ENCODE results near the gene ESYT1.

The ESYT1 gene

DNA sequence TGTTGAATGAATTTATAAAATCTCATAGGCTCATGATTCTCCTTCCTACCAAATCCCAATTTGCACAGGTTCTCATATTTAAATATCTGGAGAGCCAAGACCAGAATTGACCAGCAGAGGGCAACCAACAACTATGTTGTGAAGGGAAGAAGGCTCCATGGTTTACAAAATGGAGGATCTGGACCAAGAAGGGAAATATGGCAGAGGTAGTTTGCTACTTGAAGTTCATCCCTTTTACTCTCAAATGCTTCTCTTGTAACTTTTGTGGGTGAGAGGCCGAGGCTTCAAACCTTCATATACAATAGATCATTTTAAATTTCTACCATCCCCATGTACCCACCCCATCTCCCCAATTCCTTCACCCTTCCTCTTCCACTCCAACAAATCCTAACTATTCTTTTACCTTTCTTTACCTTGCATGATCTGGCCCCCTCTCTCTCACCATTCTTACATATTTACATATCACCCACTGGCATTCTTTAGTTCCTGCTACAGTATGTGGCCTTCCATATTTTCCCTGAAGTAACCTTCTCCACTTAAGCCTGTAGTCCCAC lies 65.0 kb downstream of the ESYT1 start:
- TF ChIP-seq ZNF274 (IDR thresholded peaks at IDR 0.05; ENCODE audit: low read depth, low read length), result no peak
- TF ChIP-seq YY1 (IDR thresholded peaks at IDR 0.05; ENCODE audit: insufficient read depth, insufficient read length), result peak; percentile 57
- no peak for TF ChIP-seq SUZ12 (IDR thresholded peaks at IDR 0.05; ENCODE audit: extremely low read depth, insufficient read depth, insufficient read length)
- Histone ChIP-seq H3K36me3 (ENCODE audit: insufficient read depth, insufficient read length, low read length) (no peaks in the 10 kb centered on the region), H3K4me3 (ENCODE audit: insufficient read length, low read depth) (no peak overlapping the region), H3K9ac (ENCODE audit: insufficient read length, low read depth) (no peak overlapping the region), H3K4me1 (ENCODE audit: insufficient read depth, insufficient read length) (no peaks in the 10 kb centered on the region), H3K9me3 (ENCODE audit: insufficient read depth, low read length) (no peaks in the 10 kb centered on the region), H3K27me3 (ENCODE audit: insufficient read depth, insufficient read length) (no peaks in the 10 kb centered on the region)
- peak; percentile 87 for DNase-seq (ENCODE audit: low read depth, low spot score)

Measured in NT2/D1 (cell line).